ENCODE measurements around the gene EPS15.
"Not testable (repeated sequence)": the region's sequence is repeated elsewhere in the genome, so short reads cannot be mapped to it uniquely, and the experiment has no call there.

Gene EPS15

DNA sequence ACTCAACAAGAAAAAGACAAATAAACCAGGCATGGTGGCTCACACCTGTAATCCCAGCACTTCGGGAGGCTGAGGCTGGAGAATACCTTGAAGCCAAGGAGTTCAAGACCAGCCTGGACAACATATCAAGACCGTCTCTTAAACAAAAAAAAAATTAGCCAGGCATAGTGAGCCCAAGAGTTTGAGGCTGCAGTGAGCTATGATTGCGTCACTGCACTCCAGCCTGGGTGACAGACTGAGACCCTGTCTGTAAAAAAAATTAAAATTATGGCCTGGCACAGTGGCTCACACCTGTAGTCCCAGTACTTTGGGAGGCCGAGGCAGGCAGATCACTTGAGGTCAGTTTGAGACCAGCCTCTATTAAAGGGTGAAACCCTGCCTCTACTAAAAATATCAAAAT lies 11.4 kb upstream of the EPS15 start:
- not testable (repeated sequence) for H3K9me3 Mint-ChIP-seq; H3K4me1 Mint-ChIP-seq (ENCODE audit: low read depth); DNase-seq (ENCODE audit: low spot score); H3K27me3 Mint-ChIP-seq (ENCODE audit: low read depth); H3K4me3 Mint-ChIP-seq; H3K36me3 Mint-ChIP-seq (ENCODE audit: low read depth); H3K27ac Mint-ChIP-seq

DNA sequence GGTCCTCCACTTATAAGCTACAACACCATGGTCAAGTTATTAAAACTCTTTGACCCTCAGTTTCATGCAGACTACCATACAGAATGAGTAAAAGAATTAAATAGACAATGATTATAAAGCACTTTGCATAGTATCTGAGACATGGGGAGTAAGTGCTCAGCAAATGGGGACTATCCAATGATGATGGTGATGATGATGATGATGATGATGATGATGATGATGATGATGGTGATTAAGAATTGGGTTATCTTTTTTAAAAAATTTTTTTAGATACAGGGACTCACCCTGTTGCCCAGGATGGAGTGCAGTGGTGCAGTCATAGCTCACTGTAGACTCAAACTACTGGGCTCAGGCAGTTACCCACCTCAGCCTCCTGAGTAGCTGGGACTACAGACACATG lies 8.1 kb upstream of the EPS15 start:
- no peaks in the 10 kb centered on the region for H3K36me3 Mint-ChIP-seq (ENCODE audit: low read depth)
- no peak for DNase-seq (ENCODE audit: low spot score)
- no peaks in the 10 kb centered on the region for H3K27me3 Mint-ChIP-seq (ENCODE audit: low read depth)
- no peak overlapping the region for H3K4me3 Mint-ChIP-seq
- no peaks in the 10 kb centered on the region for H3K4me1 Mint-ChIP-seq (ENCODE audit: low read depth)
- no peak overlapping the region for H3K27ac Mint-ChIP-seq
- H3K9me3 Mint-ChIP-seq = no peaks in the 10 kb centered on the region

DNA sequence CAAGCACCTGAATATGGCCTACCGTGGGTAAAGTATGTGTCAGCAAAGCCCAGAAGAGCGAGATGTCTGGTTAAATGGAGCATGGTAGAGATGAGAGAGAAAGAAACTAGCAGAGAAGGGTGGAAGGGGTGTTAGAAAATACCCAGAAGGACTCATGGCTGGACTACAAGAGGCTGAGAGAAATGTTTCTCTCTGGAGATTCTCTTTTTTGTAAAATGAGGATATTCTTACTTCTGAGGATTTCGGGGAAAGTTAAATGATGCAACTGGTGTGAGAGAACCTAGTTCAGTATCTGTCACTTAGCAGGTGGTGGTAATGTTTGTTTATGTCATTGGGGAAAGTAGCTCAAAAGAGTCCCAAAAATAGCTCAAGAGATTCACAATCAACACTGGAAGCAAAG lies 7.2 kb upstream of the EPS15 start:
- H3K4me1 Mint-ChIP-seq (ENCODE audit: low read depth) = no peaks in the 10 kb centered on the region
- H3K27ac Mint-ChIP-seq = no peak overlapping the region
- DNase-seq (ENCODE audit: low spot score) = no peak
- no peak overlapping the region for H3K4me3 Mint-ChIP-seq
- H3K36me3 Mint-ChIP-seq (ENCODE audit: low read depth) = no peaks in the 10 kb centered on the region
- H3K27me3 Mint-ChIP-seq (ENCODE audit: low read depth) = no peaks in the 10 kb centered on the region
- H3K9me3 Mint-ChIP-seq = no peaks in the 10 kb centered on the region

DNA sequence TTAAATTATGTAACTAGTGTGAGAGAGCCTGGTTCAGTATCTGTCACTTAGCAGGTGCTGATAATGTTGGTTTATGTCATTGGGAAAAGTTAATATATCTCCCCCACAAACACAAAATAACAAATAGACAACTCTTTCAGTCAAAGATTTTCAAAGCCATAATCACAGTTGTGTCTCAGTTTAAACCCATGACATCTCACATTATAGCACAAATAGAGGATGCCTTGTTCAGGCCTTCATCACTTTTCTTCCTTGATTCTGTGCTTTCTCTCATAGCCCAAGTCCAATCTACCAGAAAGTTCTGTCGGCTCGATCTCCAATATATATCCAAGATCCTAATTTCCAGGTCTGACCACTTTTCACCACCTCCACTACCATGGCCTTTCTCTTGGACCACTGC lies 6.2 kb upstream of the EPS15 start:
- H3K4me1 Mint-ChIP-seq (ENCODE audit: low read depth) = peaks cover 7% of the 10 kb centered on the region
- no peak for DNase-seq (ENCODE audit: low spot score)

DNA sequence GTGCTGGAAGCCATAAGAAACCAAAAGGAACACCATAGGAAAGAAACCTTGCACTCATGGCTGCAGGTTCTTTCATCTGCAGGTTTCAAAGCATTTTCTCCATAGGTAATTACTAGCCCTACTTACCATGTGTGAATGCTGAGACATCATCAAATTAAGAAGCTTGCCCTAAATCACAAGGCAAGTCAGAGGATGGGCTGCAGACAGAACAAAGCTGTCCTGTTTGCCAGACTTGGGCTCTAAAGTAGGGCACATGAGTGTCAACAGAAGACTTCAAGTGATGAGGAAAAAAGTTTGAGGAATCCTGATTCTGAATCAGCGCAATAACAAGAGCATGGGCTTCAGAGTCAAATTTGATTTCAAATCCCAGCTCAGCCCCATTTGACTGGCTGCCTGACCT lies 5.8 kb upstream of the EPS15 start:
- Mint-ChIP-seq H3K4me1 (ENCODE audit: low read depth) (peaks cover 12% of the 10 kb centered on the region), H3K36me3 (ENCODE audit: low read depth) (no peaks in the 10 kb centered on the region), H3K27ac (no peak overlapping the region), H3K27me3 (ENCODE audit: low read depth) (no peaks in the 10 kb centered on the region), H3K9me3 (no peaks in the 10 kb centered on the region), H3K4me3 (no peak overlapping the region)
- no peak for DNase-seq (ENCODE audit: low spot score)

More for the DNA sequence above, 6.2 kb upstream of the EPS15 start:
- no peak overlapping the region for H3K4me3 Mint-ChIP-seq
- H3K36me3 Mint-ChIP-seq (ENCODE audit: low read depth) = no peaks in the 10 kb centered on the region
- no peaks in the 10 kb centered on the region for H3K9me3 Mint-ChIP-seq
- H3K27ac Mint-ChIP-seq = no peak overlapping the region
- no peaks in the 10 kb centered on the region for H3K27me3 Mint-ChIP-seq (ENCODE audit: low read depth)

DNA sequence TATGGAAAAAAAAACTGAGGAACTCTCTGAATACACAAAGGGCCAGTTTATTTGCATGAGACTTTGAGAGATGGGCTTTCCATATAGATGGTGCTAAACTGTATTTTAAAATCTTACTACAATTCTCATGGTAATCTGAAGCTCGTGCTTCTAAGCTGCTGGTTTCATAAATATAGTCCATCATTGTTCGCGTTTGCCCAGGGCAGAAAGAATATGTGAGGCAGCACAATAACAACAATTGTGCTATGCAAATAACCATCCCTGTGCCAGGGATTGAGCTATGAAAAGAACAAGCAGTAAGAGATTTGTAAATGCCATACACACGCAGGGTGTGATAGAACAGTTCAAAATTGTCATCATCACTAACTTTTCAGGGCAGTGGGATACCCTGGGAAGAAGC lies 4.9 kb upstream of the EPS15 start:
- Mint-ChIP-seq H3K9me3 (no peaks in the 10 kb centered on the region), H3K4me1 (ENCODE audit: low read depth) (peaks cover 15% of the 10 kb centered on the region), H3K27ac (no peak overlapping the region), H3K36me3 (ENCODE audit: low read depth) (no peaks in the 10 kb centered on the region), H3K27me3 (ENCODE audit: low read depth) (no peaks in the 10 kb centered on the region), H3K4me3 (no peak overlapping the region)
- DNase-seq (ENCODE audit: low spot score) = no peak

DNA sequence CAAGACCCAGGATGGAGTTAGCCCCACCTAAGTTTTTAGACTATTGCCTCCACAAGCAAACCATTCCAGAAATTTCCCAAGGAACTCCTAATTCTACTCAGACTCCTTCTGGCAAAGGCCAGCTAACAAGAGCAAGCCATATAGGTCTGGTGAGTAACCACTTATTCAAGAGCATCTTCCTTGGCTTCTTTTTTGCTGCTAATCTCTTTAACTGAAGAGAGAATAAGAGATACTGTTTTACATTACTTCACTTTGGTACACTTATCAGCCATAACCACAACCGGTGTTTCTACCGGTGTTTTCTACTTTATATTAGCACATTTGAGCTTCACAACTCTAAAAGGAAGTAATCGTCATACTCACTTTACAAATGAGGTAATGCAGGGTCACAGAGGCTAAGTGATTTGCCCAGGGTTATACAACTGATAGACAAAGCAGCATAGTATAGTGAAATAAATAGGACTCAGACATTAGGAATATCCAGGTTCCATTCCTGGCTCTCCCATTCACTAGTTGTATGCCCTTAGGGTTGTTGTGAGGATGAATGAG lies 1.7 kb upstream of the EPS15 start:
- Mint-ChIP-seq H3K4me3 (peak overlapping the region; percentile 19), H3K27me3 (ENCODE audit: low read depth) (no peaks in the 10 kb centered on the region), H3K9me3 (no peaks in the 10 kb centered on the region), H3K4me1 (ENCODE audit: low read depth) (peaks cover 39% of the 10 kb centered on the region), H3K27ac (no peak overlapping the region), H3K36me3 (ENCODE audit: low read depth) (peaks cover 4% of the 10 kb centered on the region)
- no peak for DNase-seq (ENCODE audit: low spot score)

DNA sequence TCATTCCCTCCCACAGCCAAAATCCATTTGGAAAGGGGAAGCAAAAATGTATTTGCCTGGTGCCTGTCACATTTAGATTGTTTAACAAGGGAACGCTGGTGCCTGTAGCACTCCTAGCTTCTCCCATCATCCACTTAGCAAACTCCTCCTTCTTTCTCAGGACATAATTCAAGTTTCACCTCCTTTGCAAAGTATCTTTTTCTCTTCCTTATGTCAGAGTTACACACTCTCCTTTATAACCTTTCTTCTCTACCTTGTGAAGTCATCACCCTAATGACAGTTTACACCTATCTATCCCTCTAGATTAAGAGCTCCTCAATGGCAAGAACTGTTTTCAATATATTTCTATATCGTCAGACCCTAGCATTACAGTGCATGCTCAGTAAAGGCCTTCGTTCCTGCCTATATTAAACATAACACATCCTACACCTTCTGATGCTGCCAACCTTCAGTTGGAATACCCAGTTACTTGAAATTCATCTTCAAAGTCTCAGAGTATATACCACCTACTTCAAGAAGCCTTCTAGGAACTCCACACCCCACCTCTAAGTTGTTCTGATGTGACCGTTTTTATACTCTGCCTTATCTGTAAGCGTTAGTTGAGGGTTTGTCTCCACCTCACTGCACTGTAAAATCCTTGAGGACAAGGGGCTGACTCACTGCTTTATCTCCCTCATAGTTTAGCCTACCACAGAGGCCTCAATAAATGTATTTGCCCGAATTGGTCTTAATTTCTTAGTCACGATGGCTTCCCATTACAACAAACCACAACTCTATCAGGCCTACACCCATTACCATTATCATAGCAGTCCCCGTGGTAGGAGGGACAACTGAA lies 1.0 kb upstream of the EPS15 start:
- H3K4me3 Mint-ChIP-seq = peak overlapping the region; percentile 19
- no peak for DNase-seq (ENCODE audit: low spot score)
- peak overlapping the region; percentile 13 for H3K27ac Mint-ChIP-seq
- no peaks in the 10 kb centered on the region for H3K9me3 Mint-ChIP-seq
- peaks cover 43% of the 10 kb centered on the region for H3K4me1 Mint-ChIP-seq (ENCODE audit: low read depth)
- H3K36me3 Mint-ChIP-seq (ENCODE audit: low read depth) = peaks cover 4% of the 10 kb centered on the region
- H3K27me3 Mint-ChIP-seq (ENCODE audit: low read depth) = no peaks in the 10 kb centered on the region

DNA sequence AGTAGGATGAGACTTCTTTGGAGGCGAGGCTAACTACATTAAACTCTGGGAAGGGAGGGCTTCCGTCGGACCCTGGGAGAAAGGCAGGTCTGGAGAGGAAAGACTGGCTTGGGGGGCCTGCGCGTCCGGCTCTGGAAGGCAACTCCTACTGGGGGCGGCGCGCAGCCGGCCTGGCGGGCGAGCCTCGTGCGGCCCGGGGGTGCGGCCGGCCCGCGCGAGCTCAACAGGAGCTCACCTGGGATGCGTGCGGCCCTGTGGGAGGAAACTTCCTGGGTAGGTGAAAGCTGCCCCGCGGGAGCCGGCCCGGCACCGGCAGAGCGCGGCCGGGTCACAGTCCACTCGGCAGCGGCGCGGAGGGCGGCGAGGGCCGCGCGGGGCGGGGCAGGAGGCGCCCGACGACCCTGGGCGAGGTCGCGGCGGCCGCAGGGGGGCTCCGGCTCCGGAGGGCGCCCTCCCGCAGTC lies 449 bp downstream of the EPS15 start:
- peaks cover 51% of the 10 kb centered on the region for H3K4me1 Mint-ChIP-seq (ENCODE audit: low read depth)
- H3K9me3 Mint-ChIP-seq = no peaks in the 10 kb centered on the region
- H3K4me3 Mint-ChIP-seq = peak overlapping the region; percentile 88
- peak overlapping the region; percentile 91 for H3K27ac Mint-ChIP-seq
- peak; percentile 32 for DNase-seq (ENCODE audit: low spot score)
- H3K27me3 Mint-ChIP-seq (ENCODE audit: low read depth) = no peaks in the 10 kb centered on the region
- peaks cover 4% of the 10 kb centered on the region for H3K36me3 Mint-ChIP-seq (ENCODE audit: low read depth)

DNA sequence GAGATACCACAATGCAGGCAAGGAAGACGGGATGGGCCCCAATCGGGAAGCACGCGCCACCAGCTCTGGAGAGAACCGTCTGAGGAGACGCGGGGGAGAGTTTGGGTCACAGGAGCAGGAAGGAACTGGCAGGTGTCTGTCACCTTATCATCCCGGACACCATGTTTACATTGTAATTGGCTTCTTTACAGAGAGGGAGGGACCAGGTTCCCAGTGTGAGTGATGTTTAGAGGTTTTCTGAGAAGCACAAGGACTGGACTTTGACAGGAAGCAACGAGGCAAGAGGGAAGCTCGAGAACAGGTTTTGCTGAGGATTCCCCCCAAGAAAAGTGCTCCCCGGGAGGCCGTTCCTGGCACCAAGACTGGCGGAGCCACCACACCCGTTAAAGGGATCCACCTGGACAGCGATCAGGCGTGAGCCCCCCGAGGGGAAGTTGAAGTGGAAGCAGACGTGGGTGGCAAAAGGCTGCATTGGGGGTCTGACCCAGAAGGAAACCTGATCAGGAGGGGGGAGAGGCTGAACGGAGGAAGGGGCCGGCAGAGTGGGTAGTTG lies 957 bp downstream of the EPS15 start:
- Mint-ChIP-seq H3K4me1 (ENCODE audit: low read depth) (peaks cover 51% of the 10 kb centered on the region), H3K27me3 (ENCODE audit: low read depth) (no peaks in the 10 kb centered on the region), H3K4me3 (peak overlapping the region; percentile 88), H3K36me3 (ENCODE audit: low read depth) (peaks cover 4% of the 10 kb centered on the region), H3K9me3 (no peaks in the 10 kb centered on the region), H3K27ac (peak overlapping the region; percentile 91)
- DNase-seq (ENCODE audit: low spot score) = peak; percentile 29

DNA sequence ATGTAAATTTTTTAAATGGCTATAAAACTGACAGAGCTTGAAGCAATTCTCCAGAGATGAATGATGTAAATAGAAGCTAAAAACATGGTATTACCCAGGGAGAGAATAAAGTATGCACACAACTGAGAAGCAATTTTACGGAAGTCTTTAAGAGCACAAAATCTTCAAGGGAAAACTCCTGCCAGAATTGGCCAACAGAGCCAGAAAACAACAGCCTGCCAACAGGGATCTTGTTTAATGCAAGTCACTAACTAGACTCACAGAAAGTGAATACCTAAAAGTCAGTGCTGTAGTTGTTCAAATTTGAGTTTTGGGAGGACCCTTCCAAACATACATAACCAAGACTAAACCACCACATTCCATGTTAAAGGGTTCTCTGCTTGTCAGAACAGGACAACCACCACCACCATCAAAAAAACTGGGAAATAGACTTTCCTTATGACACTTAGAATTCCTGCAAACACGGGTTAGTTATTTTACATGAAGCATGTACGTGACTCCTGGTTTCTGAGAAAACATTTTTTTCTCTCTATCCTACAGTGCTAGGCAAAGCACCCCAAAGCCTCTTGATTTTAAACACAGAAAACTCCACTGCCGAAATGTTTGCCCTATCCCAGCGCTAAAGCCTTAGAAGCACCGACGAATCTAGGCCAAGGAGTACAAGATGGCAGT lies 1.6 kb downstream of the EPS15 start:
- Mint-ChIP-seq H3K4me3 (peak overlapping the region; percentile 88), H3K36me3 (ENCODE audit: low read depth) (peaks cover 4% of the 10 kb centered on the region), H3K9me3 (no peaks in the 10 kb centered on the region), H3K27me3 (ENCODE audit: low read depth) (no peaks in the 10 kb centered on the region), H3K27ac (peak overlapping the region; percentile 91), H3K4me1 (ENCODE audit: low read depth) (peaks cover 54% of the 10 kb centered on the region)
- DNase-seq (ENCODE audit: low spot score) = no peak

DNA sequence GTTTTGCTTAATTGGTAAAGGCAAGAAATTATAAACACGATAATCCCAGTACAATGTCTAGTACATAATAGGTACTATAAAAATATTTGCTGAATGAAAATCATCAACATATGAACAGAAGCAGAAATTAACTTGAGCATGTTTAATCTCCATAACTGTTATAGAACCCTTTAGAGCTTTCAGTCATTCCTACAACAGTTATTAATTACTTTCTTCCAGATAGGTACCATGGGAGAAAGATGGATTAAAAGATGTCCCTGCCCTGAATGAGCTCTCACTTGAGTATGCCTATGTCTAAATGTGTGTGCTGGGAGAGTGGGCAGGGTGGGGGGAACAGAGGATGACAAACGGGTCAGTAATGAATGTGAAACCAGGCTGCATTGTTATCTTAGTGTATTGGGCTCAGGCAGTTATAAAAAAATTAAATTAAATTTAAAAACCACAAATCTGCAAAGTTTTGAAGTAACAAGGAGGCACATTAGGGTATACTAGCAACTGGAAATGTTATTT lies 2.4 kb downstream of the EPS15 start:
- H3K4me1 Mint-ChIP-seq (ENCODE audit: low read depth) = peaks cover 60% of the 10 kb centered on the region
- no peak overlapping the region for H3K27ac Mint-ChIP-seq

DNA sequence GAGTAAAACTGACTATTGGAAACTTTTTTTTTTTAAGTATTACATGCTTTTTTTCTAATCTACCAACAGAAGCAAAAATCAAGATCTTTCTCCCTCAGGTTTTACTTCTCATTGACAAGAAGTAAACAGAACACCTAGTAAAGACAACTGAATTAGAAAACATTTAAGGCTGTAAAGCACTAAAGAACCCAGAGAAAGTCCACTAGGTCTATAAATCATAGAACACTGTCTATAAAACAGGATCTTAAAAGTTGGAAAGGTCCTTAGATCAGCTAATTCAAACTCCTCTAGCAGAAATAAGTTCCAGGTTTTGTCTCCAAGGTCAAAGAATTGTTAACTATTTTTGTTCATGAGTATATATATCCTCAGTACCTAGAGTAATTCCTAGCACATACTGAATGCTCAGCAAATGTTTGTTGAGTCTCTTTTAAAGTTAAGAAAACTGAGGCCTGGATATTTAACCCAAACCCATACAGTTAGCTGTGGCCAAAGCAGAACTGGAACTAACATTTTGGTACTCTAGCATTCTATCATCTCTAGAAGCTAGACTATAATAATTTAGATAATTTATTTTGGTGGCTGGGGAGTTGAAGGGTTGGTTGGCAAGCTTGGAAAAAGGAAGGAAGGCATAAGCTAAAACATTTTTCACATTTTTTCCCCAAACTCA lies 3.0 kb downstream of the EPS15 start:
- peaks cover 4% of the 10 kb centered on the region for H3K36me3 Mint-ChIP-seq (ENCODE audit: low read depth)

More for the DNA sequence above, 2.4 kb downstream of the EPS15 start:
- Mint-ChIP-seq H3K27me3 (ENCODE audit: low read depth) (no peaks in the 10 kb centered on the region), H3K9me3 (no peaks in the 10 kb centered on the region), H3K4me3 (peak overlapping the region; percentile 67), H3K36me3 (ENCODE audit: low read depth) (peaks cover 4% of the 10 kb centered on the region)
- no peak for DNase-seq (ENCODE audit: low spot score)

More for the DNA sequence above, 3.0 kb downstream of the EPS15 start:
- Mint-ChIP-seq H3K9me3 (no peaks in the 10 kb centered on the region), H3K4me3 (no peak overlapping the region), H3K27ac (no peak overlapping the region), H3K27me3 (ENCODE audit: low read depth) (no peaks in the 10 kb centered on the region), H3K4me1 (ENCODE audit: low read depth) (peaks cover 61% of the 10 kb centered on the region)
- DNase-seq (ENCODE audit: low spot score) = no peak

Data from T-helper 2 cell treated with Interferon-gamma antibody and Interleukin-4, amounts not matched to agents 5 μg/mL and 100 μg/mL, for 36 hours (primary cell).